ENCODE measurements around the gene ANKRD40CL.

DNA sequence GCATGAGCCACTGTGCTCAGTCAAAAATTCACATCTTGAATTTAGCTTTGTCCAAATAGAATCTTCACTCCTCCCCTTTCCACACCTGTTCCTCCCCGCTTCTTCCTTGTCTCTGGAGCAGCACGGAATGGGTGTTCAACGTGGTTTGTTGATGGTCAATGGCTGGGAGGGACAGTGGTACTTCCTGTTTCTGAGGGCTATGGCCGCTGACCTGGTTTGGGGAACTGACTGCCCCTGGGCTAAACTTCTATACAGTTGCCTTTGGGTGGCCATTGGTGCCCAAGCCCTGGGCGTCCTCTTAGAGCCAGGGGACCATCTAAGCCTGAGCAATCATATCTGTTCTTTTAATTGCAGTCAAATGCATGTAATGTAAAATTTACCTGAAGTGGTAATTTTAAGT is 49.0 kb upstream of the ANKRD40CL start:
- TF ChIP-seq CTCF (conservative IDR thresholded peaks at IDR 0.05; ENCODE audit: low read length) (no peak), EZH2phosphoT487 (IDR thresholded peaks at IDR 0.05; ENCODE audit: borderline replicate concordance, low read depth, low read length) (no peak)

Measured in OCI-LY7 (cell line).